Panc1 (cell line): Measurements from ENCODE around the gene CFAP206. TPM values are rescaled to one million over a fixed set of nuclear protein-coding genes. Genes with fewer than 3 reads are reported as not detected.

Experiments
- ATAC-seq: fragments of 200-7000 bp; cut with Tn5 transposase; 2 replicates; pipeline ENCODE4 v1.9.1; 2020; ENCODE audit warnings: mild to moderate bottlenecking, moderate library complexity
- BruUV-seq: library from RNA; stranded (reverse); fragments of 400-500 nt; replicated peaks from 2 replicates; lab custom pipeline; 2021; lab: Mats Ljungman, UMichigan
- CTCF ChIA-PET: fragments of 300-600 bp; sonication (Branson Sonifier 250); formaldehyde crosslinking; loops from one replicate; lab custom pipeline; 2022; ENCODE audit warnings: antibody characterized with exemption; lab: Charles Lee
- POLR2A ChIA-PET: fragments of 300-600 bp; sonication (Branson Sonifier 250); formaldehyde crosslinking; loops from one replicate; lab custom pipeline; 2022; ENCODE audit warnings: antibody characterized with exemption; lab: Charles Lee
- DNase-seq: peaks from one replicate; pipeline ENCODE4 v3.0.0-alpha.2; 2010; ENCODE audit warnings: low read depth, low spot score
- H3K27ac ChIP-seq: 2 replicates; pipeline ENCODE4 v1.5.1; 2011; ENCODE audit warnings: mild to moderate bottlenecking, low read length, inconsistent platforms
- H3K27me3 ChIP-seq: fragments of 200-500 bp; sonication (Bioruptor generic); 2 replicates; pipeline ENCODE4 v1.6.0; 2014; ENCODE audit warnings: low read length, inconsistent platforms; ENCODE audit not compliant: control insufficient read depth, insufficient read depth
- H3K36me3 ChIP-seq: fragments of 200-500 bp; sonication (Bioruptor generic); 2 replicates; pipeline ENCODE4 v1.5.1; 2014; ENCODE audit warnings: inconsistent platforms, mild to moderate bottlenecking, low read length, moderate library complexity; ENCODE audit not compliant: control insufficient read depth, insufficient read depth
- H3K4me1 ChIP-seq: 2 replicates; pipeline ENCODE4 v1.5.1; 2011; ENCODE audit warnings: inconsistent platforms, mild to moderate bottlenecking, low read length, moderate library complexity; ENCODE audit not compliant: control insufficient read depth, insufficient read depth
- H3K4me3 ChIP-seq, 2 experiments: 2 replicates each; pipeline ENCODE4 v1.5.1; 2011 to 2012; ENCODE audit warnings: low read depth in 2 of 2, low read length in 2 of 2, mild to moderate bottlenecking in 2 of 2, inconsistent platforms in 1 of 2, moderate library complexity in 1 of 2
- H3K9me3 ChIP-seq: fragments of 200-500 bp; sonication (Bioruptor generic); 2 replicates; pipeline ENCODE4 v1.5.1; 2014; ENCODE audit warnings: low read depth, mild to moderate bottlenecking, inconsistent platforms, low read length, moderate library complexity; ENCODE audit not compliant: control insufficient read depth, insufficient read depth
- CTCF ChIP-seq: fragments of 450-650 bp; IDR thresholded peaks from 2 replicates; pipeline ENCODE4 v1.5.1; 2017; ENCODE audit warnings: mild to moderate bottlenecking
- POLR2AphosphoS5 ChIP-seq: IDR thresholded peaks from 2 replicates; pipeline ENCODE4 v1.6.1; 2012; ENCODE audit warnings: mild to moderate bottlenecking, low read depth, low read length, moderate library complexity
- REST ChIP-seq, 2 experiments: IDR thresholded peaks; 2 replicates each; pipeline ENCODE4 v1.6.1; 2011 to 2012; ENCODE audit warnings: low read depth in 2 of 2, control low read depth in 1 of 2, low read length in 1 of 2, mild to moderate bottlenecking in 1 of 2, moderate library complexity in 1 of 2; ENCODE audit not compliant: insufficient read depth in 1 of 2
- SIN3A ChIP-seq: IDR thresholded peaks from 2 replicates; pipeline ENCODE4 v1.6.1; 2012; ENCODE audit warnings: low read depth, mild to moderate bottlenecking, low read length, moderate library complexity, borderline replicate concordance; ENCODE audit not compliant: insufficient read depth
- TCF7L2 ChIP-seq: IDR thresholded peaks from 2 replicates; pipeline ENCODE4 v1.6.1; 2011; ENCODE audit warnings: mild to moderate bottlenecking, low read depth, low read length, inconsistent platforms
- in situ Hi-C: cut with HindIII; loops from 2 replicates; pipeline ENCODE4 v1.10.0; 2016; ENCODE audit warnings: low sequenced_read_pairs, low pct_unique_long_range_greater_than_20kb
- intact Hi-C: fragments of 100-400 bp; cut with micrococcal nuclease; formaldehyde crosslinking; loops from one replicate; pipeline ENCODE4 v1.10.0; 2022; ENCODE audit not compliant: unreplicated experiment
- total RNA-seq: library from RNA; stranded (reverse); gene quantifications from one replicate; pipeline ENCODE4 v1.2.1, GENCODE V29; 2021; ENCODE audit not compliant: unreplicated experiment

CFAP206 gene
- total RNA-seq, 1 experiment from 2014 or later: 2.4 TPM

- ChIA-PET CTCF (no interaction called here), POLR2A (no interaction called here)
- H3K27me3 ChIP-seq: no peaks in the 10 kb centered on the region
- in situ Hi-C loops: no loop called here
- DNase-seq (no peak), ATAC-seq (no peak)
- TF ChIP-seq CTCF: no peak
- TF ChIP-seq SIN3A: no peak
- no peak for TF ChIP-seq REST (IDR thresholded peaks at IDR 0.05; ENCODE audit: insufficient read depth in 1 of 2, low read depth in 2 of 2, low read length in 1 of 2)
- TF ChIP-seq TCF7L2: no peak
- TF ChIP-seq POLR2AphosphoS5: no peak
- H3K36me3 ChIP-seq: no peaks in the 10 kb centered on the region; the same call in 1 of the 2 replicates
- no peak overlapping the region for H3K4me3 ChIP-seq
- no peaks in the 10 kb centered on the region for H3K4me1 ChIP-seq
- no peaks in the 10 kb centered on the region for H3K9me3 ChIP-seq
- BruUV-seq: no TSS peak
- intact Hi-C loops: no loop called here
- H3K27ac ChIP-seq: no peak overlapping the region
Observed at GRCh38 chr6:87384449-87384848, 23.3 kb upstream of the CFAP206 start.

- Histone ChIP-seq H3K4me3 (no peak overlapping the region), H3K27me3 (no peaks in the 10 kb centered on the region), H3K9me3 (no peaks in the 10 kb centered on the region), H3K4me1 (no peaks in the 10 kb centered on the region), H3K36me3 (no peaks in the 10 kb centered on the region), H3K27ac (no peak overlapping the region)
- no peak for DNase-seq
- CTCF ChIA-PET: no interaction called here
- POLR2A ChIA-PET: interaction anchor here (0.6 kb wide), 1 partner anchor 103 kb away, joined by 14 read pairs; no protein-coding TSS in a partner anchor
- no TSS peak for BruUV-seq
- peak; percentile 75 for TF ChIP-seq CTCF
- TF ChIP-seq TCF7L2: no peak
- peak; percentile 84 for ATAC-seq
- intact Hi-C loops (loop anchor here (5.0 kb wide), 3 partner anchors 114 to 324 kb away; no protein-coding TSS in a partner anchor), in situ Hi-C loops (no loop called here)
Observed at GRCh38 chr6:87391334-87391733, 16.4 kb upstream of the CFAP206 start.
